Keratinocyte (primary cell): ENCODE data around the gene EPHB1. TPM values are rescaled to one million over a fixed set of nuclear protein-coding genes. Genes with fewer than 3 reads are reported as not detected.

Source experiments
- DNase-seq: peaks from one replicate; pipeline ENCODE4 v3.0.0-alpha.2; 2011; ENCODE audit warnings: low read depth, missing footprints, low spot score
- FAIRE-seq: peaks from 2 replicates; lab custom pipeline; 2011; peaks lifted over from hg19 to GRCh38; lab: Jason Lieb, UNC
- H2AFZ ChIP-seq: 2 replicates; pipeline ENCODE4 v1.6.0; 2012; ENCODE audit warnings: low read length, control low read depth, inconsistent platforms; ENCODE audit not compliant: control insufficient read depth
- H3K27ac ChIP-seq: 2 replicates; pipeline ENCODE4 v1.5.1; 2011; ENCODE audit warnings: low read length; ENCODE audit not compliant: control insufficient read depth, insufficient read depth
- H3K27me3 ChIP-seq: 3 replicates; pipeline ENCODE4 v1.6.0; 2011; ENCODE audit warnings: low read length; ENCODE audit not compliant: control insufficient read depth, insufficient read depth; ENCODE audit errors: extremely low read depth
- H3K36me3 ChIP-seq, 2 experiments: 2 replicates in 1 of 2; 3 replicates in 1 of 2; pipeline ENCODE4 v1.5.1; 2011; ENCODE audit warnings: low read length in 2 of 2, mild to moderate bottlenecking in 1 of 2; ENCODE audit not compliant: control insufficient read depth in 2 of 2, insufficient read depth in 2 of 2; ENCODE audit errors: extremely low read depth in 1 of 2
- H3K4me1 ChIP-seq: 3 replicates; pipeline ENCODE4 v1.5.1; 2011; ENCODE audit warnings: low read length; ENCODE audit not compliant: control insufficient read depth, insufficient read depth; ENCODE audit errors: extremely low read depth
- H3K4me2 ChIP-seq: 3 replicates; pipeline ENCODE4 v1.6.0; 2011; ENCODE audit warnings: low read depth, low read length; ENCODE audit not compliant: control insufficient read depth, insufficient read depth; ENCODE audit errors: extremely low read depth
- H3K4me3 ChIP-seq, 3 experiments: fragments of 200-600 bp in 1 of 3; sonication (generic) in 1 of 3; 2 replicates in 2 of 3; 3 replicates in 1 of 3; pipeline ENCODE4 v1.5.1; 2011 to 2016; ENCODE audit warnings: low read length in 3 of 3, mild to moderate bottlenecking in 3 of 3, control low read depth in 2 of 3, inconsistent platforms in 1 of 3, low read depth in 1 of 3, mixed read lengths in 1 of 3, mixed run types in 1 of 3, moderate library complexity in 1 of 3; ENCODE audit not compliant: control insufficient read depth in 2 of 3, insufficient read depth in 2 of 3; ENCODE audit errors: extremely low read depth in 1 of 3
- H3K79me2 ChIP-seq: 2 replicates; pipeline ENCODE4 v1.6.0; 2012; ENCODE audit warnings: low read length; ENCODE audit not compliant: control insufficient read depth, insufficient read depth
- H3K9ac ChIP-seq: 3 replicates; pipeline ENCODE4 v1.6.0; 2011; ENCODE audit warnings: low read length; ENCODE audit not compliant: control insufficient read depth, insufficient read depth; ENCODE audit errors: extremely low read depth
- H3K9me1 ChIP-seq: 3 replicates; pipeline ENCODE4 v1.6.0; 2011; ENCODE audit warnings: low read length; ENCODE audit not compliant: control insufficient read depth, insufficient read depth; ENCODE audit errors: extremely low read depth
- H3K9me3 ChIP-seq: 2 replicates; pipeline ENCODE4 v1.5.1; 2012; ENCODE audit warnings: low read depth, low read length; ENCODE audit not compliant: control insufficient read depth
- H4K20me1 ChIP-seq: 3 replicates; pipeline ENCODE4 v1.6.0; 2011; ENCODE audit warnings: low read length; ENCODE audit not compliant: control insufficient read depth, insufficient read depth; ENCODE audit errors: extremely low read depth
- EZH2 ChIP-seq: IDR thresholded peaks from one replicate; pipeline ENCODE4 v1.6.1; 2012; ENCODE audit warnings: inconsistent platforms, mild to moderate bottlenecking, low read length, moderate library complexity
- dilution Hi-C: fragments of 300-500 bp; cut with MboI; formaldehyde crosslinking; loops from one replicate; pipeline ENCODE4 v1.7.0; 2020; ENCODE audit warnings: low sequenced_read_pairs; ENCODE audit not compliant: extremely low pct_ligation_motif_present
- polyA plus RNA-seq, 5 experiments: library from polyadenylated mRNA; depleted of rRNA in 3 of 5; stranded (reverse) in 3 of 5; stranded (forward) in 1 of 5; unstranded in 1 of 5; fragments of >200 nt; gene quantifications; 1 replicate in 1 of 5; 2 replicates in 3 of 5; 3 replicates in 1 of 5; pipeline versions ENCODE4 v1.2.1 to v1.2.3, GENCODE V29; 2011 to 2012; ENCODE audit warnings: missing spikeins in 2 of 5, low read depth in 1 of 5, low replicate concordance in 1 of 5
- TF ChIP-seq, protein P1 (sequence below), 3 experiments: IDR thresholded peaks in 1 of 3; conservative IDR thresholded peaks in 1 of 3; optimal IDR thresholded peaks in 1 of 3; 2 replicates in 2 of 3; 3 replicates in 1 of 3; pipeline versions ENCODE3 to v1.5.1; 2011; ENCODE audit warnings: low read length in 3 of 3, mild to moderate bottlenecking in 3 of 3, moderate library complexity in 2 of 3, control low read depth in 1 of 3, inconsistent platforms in 1 of 3; ENCODE audit not compliant: insufficient read depth in 2 of 3; ENCODE audit errors: extremely low read depth in 1 of 3

The EPHB1 gene
- polyA plus RNA-seq, 1 donor (not counting 4 experiments of a cell fraction or from before 2014, with no cell fraction given) = 0.01 TPM

DNA sequence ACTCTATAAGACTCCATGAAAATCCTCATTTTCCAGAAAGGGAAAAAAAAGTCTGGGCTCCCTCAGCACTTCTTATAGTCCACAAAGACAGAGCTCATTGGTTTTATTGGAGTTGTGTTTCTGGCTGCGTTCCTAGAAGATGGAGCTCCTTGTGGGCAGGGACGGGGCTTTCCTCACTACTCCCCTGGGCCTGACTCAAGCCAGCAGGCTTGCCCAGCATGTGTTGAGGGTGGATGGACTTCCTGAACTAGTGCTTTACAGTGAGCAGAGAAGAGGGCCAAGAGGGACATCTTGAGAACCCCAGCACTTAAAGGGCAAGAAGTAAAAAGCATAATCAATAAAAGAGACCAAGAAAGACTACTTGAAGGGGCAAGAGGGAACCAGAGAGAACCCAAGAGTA, 43.2 kb upstream of the EPHB1 start:
- DNase-seq (no peak), FAIRE-seq (no peak)
- no peaks in the 10 kb centered on the region for H4K20me1 ChIP-seq
- no peaks in the 10 kb centered on the region for H3K79me2 ChIP-seq
- TF ChIP-seq EZH2 = no peak
- TF ChIP-seq, protein P1, sequence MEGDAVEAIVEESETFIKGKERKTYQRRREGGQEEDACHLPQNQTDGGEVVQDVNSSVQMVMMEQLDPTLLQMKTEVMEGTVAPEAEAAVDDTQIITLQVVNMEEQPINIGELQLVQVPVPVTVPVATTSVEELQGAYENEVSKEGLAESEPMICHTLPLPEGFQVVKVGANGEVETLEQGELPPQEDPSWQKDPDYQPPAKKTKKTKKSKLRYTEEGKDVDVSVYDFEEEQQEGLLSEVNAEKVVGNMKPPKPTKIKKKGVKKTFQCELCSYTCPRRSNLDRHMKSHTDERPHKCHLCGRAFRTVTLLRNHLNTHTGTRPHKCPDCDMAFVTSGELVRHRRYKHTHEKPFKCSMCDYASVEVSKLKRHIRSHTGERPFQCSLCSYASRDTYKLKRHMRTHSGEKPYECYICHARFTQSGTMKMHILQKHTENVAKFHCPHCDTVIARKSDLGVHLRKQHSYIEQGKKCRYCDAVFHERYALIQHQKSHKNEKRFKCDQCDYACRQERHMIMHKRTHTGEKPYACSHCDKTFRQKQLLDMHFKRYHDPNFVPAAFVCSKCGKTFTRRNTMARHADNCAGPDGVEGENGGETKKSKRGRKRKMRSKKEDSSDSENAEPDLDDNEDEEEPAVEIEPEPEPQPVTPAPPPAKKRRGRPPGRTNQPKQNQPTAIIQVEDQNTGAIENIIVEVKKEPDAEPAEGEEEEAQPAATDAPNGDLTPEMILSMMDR (optimal IDR thresholded peaks at IDR 0.05 in 1 of 3, IDR thresholded peaks at IDR 0.05 in 1 of 3, conservative IDR thresholded peaks at IDR 0.05 in 1 of 3; ENCODE audit: extremely low read depth in 1 of 3, insufficient read depth in 2 of 3, low read length in 3 of 3) = no peak
- no peaks in the 10 kb centered on the region for H3K9me1 ChIP-seq
- no peak overlapping the region for H2AFZ ChIP-seq
- no peaks in the 10 kb centered on the region for H3K27me3 ChIP-seq
- H3K9ac ChIP-seq = no peak overlapping the region
- H3K36me3 ChIP-seq = no peaks in the 10 kb centered on the region
- dilution Hi-C loops = no loop called here
- no peaks in the 10 kb centered on the region for H3K9me3 ChIP-seq
- H3K4me3 ChIP-seq = no peak overlapping the region
- H3K4me1 ChIP-seq = no peaks in the 10 kb centered on the region
- no peak overlapping the region for H3K27ac ChIP-seq
- H3K4me2 ChIP-seq = no peak overlapping the region

- H2AFZ ChIP-seq = no peak overlapping the region
- no peak for TF ChIP-seq EZH2
- TF ChIP-seq, protein P1 (optimal IDR thresholded peaks at IDR 0.05 in 1 of 3, IDR thresholded peaks at IDR 0.05 in 1 of 3, conservative IDR thresholded peaks at IDR 0.05 in 1 of 3; ENCODE audit: extremely low read depth in 1 of 3, insufficient read depth in 2 of 3, low read length in 3 of 3) = no peak
- FAIRE-seq = no peak
- H3K79me2 ChIP-seq = no peaks in the 10 kb centered on the region
- no peak overlapping the region for H3K4me3 ChIP-seq
- dilution Hi-C loops = no loop called here
- DNase-seq = no peak
- H3K36me3 ChIP-seq = no peaks in the 10 kb centered on the region
- H4K20me1 ChIP-seq = no peaks in the 10 kb centered on the region
- no peak overlapping the region for H3K27ac ChIP-seq
- H3K27me3 ChIP-seq = no peaks in the 10 kb centered on the region
- H3K4me2 ChIP-seq = no peak overlapping the region
- H3K9ac ChIP-seq = no peak overlapping the region
- no peaks in the 10 kb centered on the region for H3K9me1 ChIP-seq
- no peaks in the 10 kb centered on the region for H3K9me3 ChIP-seq
- no peaks in the 10 kb centered on the region for H3K4me1 ChIP-seq
Measured at GRCh38 chr3:134752761-134753461, 42.1 kb upstream of the EPHB1 start.
